ENCODE results near the gene LTC4S.

- TF ChIP-seq EZH2 (IDR thresholded peaks at IDR 0.05; ENCODE audit: borderline replicate concordance, low read depth, low read length, severe bottlenecking) (no peak), CTCF (IDR thresholded peaks at IDR 0.05; ENCODE audit: borderline replicate concordance, extremely low read depth, low read length, poor library complexity, severe bottlenecking) (no peak)
Observed at GRCh38 chr5:179791881-179792611, 1.7 kb upstream of the LTC4S start.
